Nephron progenitor cell (in vitro differentiated cells): Measurements from ENCODE around the gene AFG1L.

Experiments
- DNase-seq: peaks from one replicate; pipeline ENCODE4 v3.0.0; 2021
- H3K27ac Mint-ChIP-seq: 2 replicates; pipeline ENCODE4 v1.8.0; 2021; ENCODE audit warnings: mild to moderate bottlenecking, moderate library complexity, mixed read lengths
- H3K27me3 Mint-ChIP-seq: 2 replicates; pipeline ENCODE4 v1.8.0; 2021; ENCODE audit warnings: mild to moderate bottlenecking, low read depth, mixed read lengths; ENCODE audit not compliant: poor library complexity
- H3K36me3 Mint-ChIP-seq: 2 replicates; pipeline ENCODE4 v1.8.0; 2021; ENCODE audit warnings: low read depth, mixed read lengths
- H3K4me1 Mint-ChIP-seq: 2 replicates; pipeline ENCODE4 v1.8.0; 2021; ENCODE audit warnings: mixed read lengths
- H3K4me3 Mint-ChIP-seq: 2 replicates; pipeline ENCODE4 v1.8.0; 2021; ENCODE audit warnings: mild to moderate bottlenecking, moderate library complexity, mixed read lengths
- H3K9me3 Mint-ChIP-seq: 2 replicates; pipeline ENCODE4 v1.8.0; 2021; ENCODE audit warnings: mild to moderate bottlenecking, moderate library complexity, mixed read lengths
- CTCF ChIP-seq: fragments of 200-600 bp; sonication (generic); IDR thresholded peaks from 2 replicates; pipeline ENCODE4 v1.5.0; 2021; ENCODE audit warnings: antibody characterized with exemption

The AFG1L gene

GRCh38 chr6:108348655-108349349 lies 53.9 kb downstream of the AFG1L start:
- TF ChIP-seq CTCF, result no peak
- H3K4me1 Mint-ChIP-seq, result no peaks in the 10 kb centered on the region

GRCh38 chr6:108350528-108350927 lies 55.7 kb downstream of the AFG1L start:
- Mint-ChIP-seq H3K27me3 (no peaks in the 10 kb centered on the region), H3K4me1 (no peaks in the 10 kb centered on the region), H3K36me3 (peaks cover 9% of the 10 kb centered on the region), H3K27ac (no peak overlapping the region), H3K9me3 (no peaks in the 10 kb centered on the region), H3K4me3 (no peak overlapping the region)
- DNase-seq, result no peak
- TF ChIP-seq CTCF, result no peak

More at GRCh38 chr6:108348655-108349349, 53.9 kb downstream of the AFG1L start:
- Mint-ChIP-seq H3K27me3 (no peaks in the 10 kb centered on the region), H3K4me3 (no peak overlapping the region), H3K9me3 (no peaks in the 10 kb centered on the region), H3K36me3 (peaks cover 9% of the 10 kb centered on the region), H3K27ac (no peak overlapping the region)
- no peak for DNase-seq

GRCh38 chr6:108353853-108354252 lies 59.0 kb downstream of the AFG1L start:
- no peak for TF ChIP-seq CTCF
- Mint-ChIP-seq H3K4me3 (no peak overlapping the region), H3K27me3 (no peaks in the 10 kb centered on the region), H3K27ac (no peak overlapping the region), H3K9me3 (no peaks in the 10 kb centered on the region), H3K36me3 (peaks cover 5% of the 10 kb centered on the region), H3K4me1 (no peaks in the 10 kb centered on the region)
- DNase-seq, result no peak

- no peak for DNase-seq
- H3K27me3 Mint-ChIP-seq, result no peaks in the 10 kb centered on the region
- H3K36me3 Mint-ChIP-seq, result peaks cover 7% of the 10 kb centered on the region
- no peak overlapping the region for H3K4me3 Mint-ChIP-seq
- no peak overlapping the region for H3K27ac Mint-ChIP-seq
- H3K4me1 Mint-ChIP-seq, result no peaks in the 10 kb centered on the region
- no peak for TF ChIP-seq CTCF
- H3K9me3 Mint-ChIP-seq, result no peaks in the 10 kb centered on the region
Observed at GRCh38 chr6:108355120-108355519, 60.3 kb downstream of the AFG1L start.

GRCh38 chr6:108355890-108356289 lies 61.0 kb downstream of the AFG1L start:
- Mint-ChIP-seq H3K27me3 (no peaks in the 10 kb centered on the region), H3K27ac (no peak overlapping the region), H3K4me1 (no peaks in the 10 kb centered on the region), H3K4me3 (no peak overlapping the region), H3K36me3 (peaks cover 7% of the 10 kb centered on the region), H3K9me3 (no peaks in the 10 kb centered on the region)
- no peak for TF ChIP-seq CTCF
- no peak for DNase-seq
